GM23248 (cell line): ENCODE measurements around the gene TMEM259.
"Not testable (repeated sequence)": the region's sequence is repeated elsewhere in the genome, so short reads cannot be mapped to it uniquely, and the experiment has no call there.

Experiments
- EZH2 ChIP-seq: fragments of 200-600 bp; sonication (generic); IDR thresholded peaks from 2 replicates; pipeline ENCODE4 v1.6.1; 2018; ENCODE audit warnings: antibody characterized with exemption, mild to moderate bottlenecking; ENCODE audit not compliant: insufficient read depth, poor library complexity, severe bottlenecking
- EZH2phosphoT487 ChIP-seq: fragments of 200-600 bp; sonication (generic); IDR thresholded peaks from 2 replicates; pipeline ENCODE4 v1.6.1; 2018; ENCODE audit warnings: antibody characterized with exemption, moderate library complexity, mild to moderate bottlenecking, low read depth; ENCODE audit not compliant: insufficient read depth

GRCh38 chr19:1023883-1024188 lies 2.9 kb upstream of the TMEM259 start:
- not testable (repeated sequence) for TF ChIP-seq EZH2, EZH2phosphoT487
